DOHH2 (cell line): ENCODE data around the gene KDM4C.

ENCODE experiments used
- EZH2phosphoT487 ChIP-seq: fragments of 200-600 bp; sonication (generic); IDR thresholded peaks from 2 replicates; pipeline ENCODE4 v1.6.1; 2017; ENCODE audit warnings: borderline replicate concordance, mild to moderate bottlenecking, antibody characterized with exemption, low read length, moderate library complexity, mixed read lengths
- TF ChIP-seq, protein P1 (sequence below): fragments of 200-600 bp; sonication (generic); IDR thresholded peaks from one replicate; pipeline ENCODE4 v1.5.1; 2014; ENCODE audit warnings: antibody characterized with exemption, mild to moderate bottlenecking, low read depth, low read length; ENCODE audit not compliant: poor library complexity, severe bottlenecking

DNA sequence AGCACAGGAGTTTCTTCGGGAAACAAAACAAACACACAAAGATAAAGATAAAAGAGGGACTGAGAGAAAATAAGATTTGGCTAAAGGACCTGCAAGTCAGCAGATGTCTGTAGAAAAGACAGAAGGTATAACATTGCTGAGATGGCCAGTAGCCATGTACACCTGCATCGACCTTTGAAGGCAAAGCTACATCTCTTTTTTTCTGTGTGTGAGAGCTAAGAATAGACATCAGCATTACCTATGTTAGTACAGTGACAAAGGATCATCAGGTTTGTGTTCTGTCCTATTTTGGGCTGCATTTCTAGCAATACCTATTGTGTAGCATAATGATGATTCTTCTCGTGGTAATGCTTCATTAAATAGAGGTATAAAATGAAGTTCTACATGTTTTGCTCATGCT is 64.9 kb downstream of the KDM4C start:
- TF ChIP-seq, protein P1, sequence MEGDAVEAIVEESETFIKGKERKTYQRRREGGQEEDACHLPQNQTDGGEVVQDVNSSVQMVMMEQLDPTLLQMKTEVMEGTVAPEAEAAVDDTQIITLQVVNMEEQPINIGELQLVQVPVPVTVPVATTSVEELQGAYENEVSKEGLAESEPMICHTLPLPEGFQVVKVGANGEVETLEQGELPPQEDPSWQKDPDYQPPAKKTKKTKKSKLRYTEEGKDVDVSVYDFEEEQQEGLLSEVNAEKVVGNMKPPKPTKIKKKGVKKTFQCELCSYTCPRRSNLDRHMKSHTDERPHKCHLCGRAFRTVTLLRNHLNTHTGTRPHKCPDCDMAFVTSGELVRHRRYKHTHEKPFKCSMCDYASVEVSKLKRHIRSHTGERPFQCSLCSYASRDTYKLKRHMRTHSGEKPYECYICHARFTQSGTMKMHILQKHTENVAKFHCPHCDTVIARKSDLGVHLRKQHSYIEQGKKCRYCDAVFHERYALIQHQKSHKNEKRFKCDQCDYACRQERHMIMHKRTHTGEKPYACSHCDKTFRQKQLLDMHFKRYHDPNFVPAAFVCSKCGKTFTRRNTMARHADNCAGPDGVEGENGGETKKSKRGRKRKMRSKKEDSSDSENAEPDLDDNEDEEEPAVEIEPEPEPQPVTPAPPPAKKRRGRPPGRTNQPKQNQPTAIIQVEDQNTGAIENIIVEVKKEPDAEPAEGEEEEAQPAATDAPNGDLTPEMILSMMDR = no peak
- TF ChIP-seq EZH2phosphoT487 = no peak
